HEK293T (cell line): Measurements from ENCODE around the gene NGF.

Source experiments
- CTCF ChIA-PET: fragments of 350-600 bp; formaldehyde crosslinking; extraction: SDS; loops from one replicate; lab custom pipeline; 2021; ENCODE audit warnings: antibody characterized with exemption, inconsistent platforms; lab: Yijun Ruan, JAX
- POLR2A ChIA-PET: fragments of 350-600 bp; formaldehyde crosslinking; extraction: SDS; loops from one replicate; lab custom pipeline; 2020; ENCODE audit warnings: antibody characterized with exemption, inconsistent platforms; lab: Yijun Ruan, JAX
- DNase-seq: peaks from one replicate; pipeline ENCODE4 v3.0.0; 2012; ENCODE audit warnings: mixed read lengths; ENCODE audit errors: extremely low spot score
- ARNT ChIP-seq: fragments of 450-650 bp; IDR thresholded peaks from 2 replicates; pipeline ENCODE4 v1.6.1; 2017; ENCODE audit warnings: mild to moderate bottlenecking
- BHLHE40 ChIP-seq: fragments of 450-650 bp; IDR thresholded peaks from 2 replicates; pipeline ENCODE4 v1.6.1; 2016; ENCODE audit warnings: mild to moderate bottlenecking, moderate library complexity, borderline replicate concordance
- CTBP1 ChIP-seq: fragments of 450-650 bp; IDR thresholded peaks from 2 replicates; pipeline ENCODE4 v1.6.1; 2016; ENCODE audit warnings: borderline replicate concordance
- ELF4 ChIP-seq: fragments of 450-650 bp; IDR thresholded peaks from 2 replicates; pipeline ENCODE4 v1.6.1; 2017; ENCODE audit warnings: antibody characterized with exemption
- FOXA1 ChIP-seq: fragments of 450-650 bp; IDR thresholded peaks from 2 replicates; pipeline ENCODE4 v1.6.1; 2016; ENCODE audit warnings: mild to moderate bottlenecking
- FOXK2 ChIP-seq: fragments of 450-650 bp; IDR thresholded peaks from 2 replicates; pipeline ENCODE4 v1.6.1; 2016; ENCODE audit warnings: mild to moderate bottlenecking
- FOXM1 ChIP-seq: fragments of 450-650 bp; IDR thresholded peaks from 2 replicates; pipeline ENCODE4 v1.6.1; 2017; ENCODE audit warnings: mild to moderate bottlenecking, borderline replicate concordance
- HDGF ChIP-seq: fragments of 450-650 bp; IDR thresholded peaks from 2 replicates; pipeline ENCODE4 v1.6.1; 2017; ENCODE audit warnings: antibody characterized with exemption, borderline replicate concordance
- L3MBTL2 ChIP-seq: fragments of 450-650 bp; conservative IDR thresholded peaks from 2 replicates; pipeline ENCODE4 v1.6.1; 2016; ENCODE audit warnings: mild to moderate bottlenecking
- LEF1 ChIP-seq: fragments of 450-650 bp; IDR thresholded peaks from 2 replicates; pipeline ENCODE4 v1.6.1; 2017; ENCODE audit warnings: mild to moderate bottlenecking, borderline replicate concordance
- NFRKB ChIP-seq: fragments of 450-650 bp; IDR thresholded peaks from 2 replicates; pipeline ENCODE4 v1.6.1; 2016; ENCODE audit warnings: mild to moderate bottlenecking, moderate library complexity
- PKNOX1 ChIP-seq: fragments of 450-650 bp; IDR thresholded peaks from 2 replicates; pipeline ENCODE4 v1.6.1; 2016
- SP1 ChIP-seq: fragments of 450-650 bp; IDR thresholded peaks from 2 replicates; pipeline ENCODE4 v1.6.1; 2017
- SUZ12 ChIP-seq: fragments of 450-650 bp; IDR thresholded peaks from 2 replicates; pipeline ENCODE4 v1.6.1; 2016; ENCODE audit warnings: mild to moderate bottlenecking
- TARDBP ChIP-seq: fragments of 450-650 bp; IDR thresholded peaks from 2 replicates; pipeline ENCODE4 v1.6.1; 2016
- ZNF384 ChIP-seq: fragments of 450-650 bp; IDR thresholded peaks from 2 replicates; pipeline ENCODE4 v1.6.1; 2016

The NGF gene

GRCh38 chr1:115308969-115309368 is 29.1 kb downstream of the NGF start:
- TF ChIP-seq L3MBTL2 (no peak), HDGF (no peak), ARNT (no peak), ELF4 (no peak), SP1 (no peak), NFRKB (no peak)
- POLR2A ChIA-PET = no interaction called here
- CTCF ChIA-PET = no interaction called here
- no peak for DNase-seq

- no peak for DNase-seq
- CTCF ChIA-PET = no interaction called here
- POLR2A ChIA-PET = interaction anchor here (1.3 kb wide), 1 partner anchor 10 kb away, joined by 3 read pairs; no protein-coding TSS in a partner anchor
- no peak for TF ChIP-seq SUZ12
- TF ChIP-seq TARDBP = no peak
- TF ChIP-seq SP1 = no peak
- no peak for TF ChIP-seq BHLHE40
- TF ChIP-seq HDGF = no peak
- no peak for TF ChIP-seq ARNT
These were observed 30.4 kb downstream of the NGF start for GRCh38 chr1:115307661-115308060.

GRCh38 chr1:115306146-115306545 is 31.9 kb downstream of the NGF start:
- DNase-seq = no peak
- no peak for TF ChIP-seq SP1
- POLR2A ChIA-PET = no interaction called here
- CTCF ChIA-PET = no interaction called here

- DNase-seq = no peak
- ChIA-PET CTCF (no interaction called here), POLR2A (no interaction called here)
- no peak for TF ChIP-seq ELF4
- no peak for TF ChIP-seq FOXM1
- TF ChIP-seq TARDBP = no peak
- TF ChIP-seq CTBP1 = no peak
- no peak for TF ChIP-seq FOXA1
- TF ChIP-seq PKNOX1 = no peak
- TF ChIP-seq LEF1 = no peak
- TF ChIP-seq ZNF384 = no peak
- TF ChIP-seq ARNT = no peak
- no peak for TF ChIP-seq BHLHE40
- no peak for TF ChIP-seq SUZ12
- TF ChIP-seq SP1 = no peak
- no peak for TF ChIP-seq HDGF
- TF ChIP-seq FOXK2 = no peak
These were observed 34.7 kb downstream of the NGF start for GRCh38 chr1:115303364-115303763.

GRCh38 chr1:115302390-115302961 is 35.6 kb downstream of the NGF start:
- POLR2A ChIA-PET = no interaction called here
- DNase-seq = no peak
- CTCF ChIA-PET = no interaction called here
- TF ChIP-seq FOXK2 (no peak), FOXA1 (no peak), BHLHE40 (no peak), ELF4 (no peak), LEF1 (no peak), SUZ12 (no peak), ZNF384 (no peak), ARNT (no peak), CTBP1 (no peak), FOXM1 (no peak), SP1 (no peak)

GRCh38 chr1:115301438-115302020 is 36.5 kb downstream of the NGF start:
- POLR2A ChIA-PET = no interaction called here
- no peak for TF ChIP-seq ELF4
- TF ChIP-seq FOXM1 = no peak
- TF ChIP-seq L3MBTL2 = no peak
- TF ChIP-seq SUZ12 = no peak
- no peak for TF ChIP-seq HDGF
- TF ChIP-seq PKNOX1 = no peak
- no peak for TF ChIP-seq BHLHE40
- TF ChIP-seq FOXK2 = no peak
- no peak for TF ChIP-seq ARNT
- no peak for TF ChIP-seq CTBP1
- no peak for TF ChIP-seq TARDBP
- no peak for TF ChIP-seq LEF1
- TF ChIP-seq SP1 = no peak
- no peak for DNase-seq
- CTCF ChIA-PET = no interaction called here

GRCh38 chr1:115300087-115300876 is 37.8 kb downstream of the NGF start:
- CTCF ChIA-PET = interaction anchor here (0.7 to 0.8 kb wide), 2 partner anchors 17 to 49 kb away, joined by 3 read pairs; no protein-coding TSS in a partner anchor
- no peak for DNase-seq

More at GRCh38 chr1:115300087-115300876, 37.8 kb downstream of the NGF start:
- POLR2A ChIA-PET = no interaction called here
- TF ChIP-seq FOXK2 (no peak), ARNT (no peak), SUZ12 (no peak), LEF1 (no peak), PKNOX1 (no peak), NFRKB (no peak), CTBP1 (no peak), FOXM1 (no peak), L3MBTL2 (no peak), TARDBP (no peak), ELF4 (no peak), FOXA1 (no peak), SP1 (no peak), BHLHE40 (no peak), ZNF384 (no peak), HDGF (no peak)
